ENCODE data around the gene CAMTA1.

DNA sequence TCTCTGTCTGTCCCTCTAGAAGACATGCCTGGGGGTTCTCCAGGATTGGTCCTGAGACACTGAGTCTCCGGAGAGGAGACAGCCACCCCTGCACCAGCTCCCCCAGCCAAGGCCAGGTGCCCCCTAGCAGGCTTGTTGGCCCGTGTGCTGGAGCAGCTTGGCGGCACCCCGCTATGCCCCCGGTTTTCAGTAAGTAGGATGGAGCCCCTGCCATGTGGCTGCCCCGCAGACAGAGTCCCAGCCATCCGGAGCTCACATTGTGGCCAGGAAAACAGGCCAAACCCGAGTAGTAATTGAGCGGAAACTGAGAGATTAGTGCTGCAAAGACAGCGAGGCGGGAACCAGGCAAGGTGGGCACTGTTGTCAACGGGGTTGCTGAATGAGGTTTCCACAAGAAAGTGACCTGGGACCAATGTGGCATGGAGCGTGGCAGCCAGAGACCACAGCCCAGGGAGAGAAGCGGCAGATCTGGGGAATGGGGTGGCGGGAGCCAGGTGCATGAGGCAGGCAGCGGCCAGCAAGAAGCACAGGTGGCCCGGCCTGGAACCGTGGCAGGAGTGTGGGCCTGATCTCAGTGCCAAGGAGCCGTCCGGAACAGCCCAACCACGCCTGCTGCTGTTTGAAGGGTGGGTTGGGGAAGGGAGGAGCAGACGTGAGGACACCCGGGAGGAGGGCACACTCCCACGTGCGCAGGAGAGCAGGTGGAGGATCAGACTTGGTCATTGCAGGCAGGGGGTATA is 848.4 kb downstream of the CAMTA1 start:
- TF ChIP-seq, protein P1, sequence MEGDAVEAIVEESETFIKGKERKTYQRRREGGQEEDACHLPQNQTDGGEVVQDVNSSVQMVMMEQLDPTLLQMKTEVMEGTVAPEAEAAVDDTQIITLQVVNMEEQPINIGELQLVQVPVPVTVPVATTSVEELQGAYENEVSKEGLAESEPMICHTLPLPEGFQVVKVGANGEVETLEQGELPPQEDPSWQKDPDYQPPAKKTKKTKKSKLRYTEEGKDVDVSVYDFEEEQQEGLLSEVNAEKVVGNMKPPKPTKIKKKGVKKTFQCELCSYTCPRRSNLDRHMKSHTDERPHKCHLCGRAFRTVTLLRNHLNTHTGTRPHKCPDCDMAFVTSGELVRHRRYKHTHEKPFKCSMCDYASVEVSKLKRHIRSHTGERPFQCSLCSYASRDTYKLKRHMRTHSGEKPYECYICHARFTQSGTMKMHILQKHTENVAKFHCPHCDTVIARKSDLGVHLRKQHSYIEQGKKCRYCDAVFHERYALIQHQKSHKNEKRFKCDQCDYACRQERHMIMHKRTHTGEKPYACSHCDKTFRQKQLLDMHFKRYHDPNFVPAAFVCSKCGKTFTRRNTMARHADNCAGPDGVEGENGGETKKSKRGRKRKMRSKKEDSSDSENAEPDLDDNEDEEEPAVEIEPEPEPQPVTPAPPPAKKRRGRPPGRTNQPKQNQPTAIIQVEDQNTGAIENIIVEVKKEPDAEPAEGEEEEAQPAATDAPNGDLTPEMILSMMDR (IDR thresholded peaks at IDR 0.05; ENCODE audit: insufficient read depth, low read depth, low read length) = no peak
- no peak for TF ChIP-seq EZH2 (IDR thresholded peaks at IDR 0.05; ENCODE audit: insufficient read depth, low read length)

Data from astrocyte (in vitro differentiated cells and primary cell).